ENCODE measurements around the gene AGFG1.

DNA sequence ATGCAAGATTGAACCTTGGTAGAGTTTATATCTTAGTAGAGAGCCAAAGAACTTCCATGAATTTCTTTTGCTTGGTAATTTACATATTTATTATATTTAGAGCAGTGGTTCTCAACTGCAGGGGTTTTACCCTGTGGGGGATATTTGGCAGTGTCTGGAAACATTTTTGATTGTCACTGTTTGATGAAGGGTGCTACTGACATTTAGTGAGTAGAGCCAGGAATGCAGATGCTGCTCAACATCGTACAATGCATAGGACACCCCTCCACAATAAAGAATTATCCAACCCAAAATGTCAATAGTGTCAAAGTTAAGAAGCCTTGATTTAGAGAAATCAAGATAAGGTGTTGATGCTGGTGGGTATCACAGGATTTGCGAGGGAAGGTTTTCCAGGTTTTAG, 14.7 kb downstream of the AGFG1 start:
- TF ChIP-seq EP300 (IDR thresholded peaks at IDR 0.05) (no peak), POLR2A (IDR thresholded peaks at IDR 0.05) (no peak), POLR2AphosphoS5 (IDR thresholded peaks at IDR 0.05) (no peak)
- TF ChIP-seq, protein P1, sequence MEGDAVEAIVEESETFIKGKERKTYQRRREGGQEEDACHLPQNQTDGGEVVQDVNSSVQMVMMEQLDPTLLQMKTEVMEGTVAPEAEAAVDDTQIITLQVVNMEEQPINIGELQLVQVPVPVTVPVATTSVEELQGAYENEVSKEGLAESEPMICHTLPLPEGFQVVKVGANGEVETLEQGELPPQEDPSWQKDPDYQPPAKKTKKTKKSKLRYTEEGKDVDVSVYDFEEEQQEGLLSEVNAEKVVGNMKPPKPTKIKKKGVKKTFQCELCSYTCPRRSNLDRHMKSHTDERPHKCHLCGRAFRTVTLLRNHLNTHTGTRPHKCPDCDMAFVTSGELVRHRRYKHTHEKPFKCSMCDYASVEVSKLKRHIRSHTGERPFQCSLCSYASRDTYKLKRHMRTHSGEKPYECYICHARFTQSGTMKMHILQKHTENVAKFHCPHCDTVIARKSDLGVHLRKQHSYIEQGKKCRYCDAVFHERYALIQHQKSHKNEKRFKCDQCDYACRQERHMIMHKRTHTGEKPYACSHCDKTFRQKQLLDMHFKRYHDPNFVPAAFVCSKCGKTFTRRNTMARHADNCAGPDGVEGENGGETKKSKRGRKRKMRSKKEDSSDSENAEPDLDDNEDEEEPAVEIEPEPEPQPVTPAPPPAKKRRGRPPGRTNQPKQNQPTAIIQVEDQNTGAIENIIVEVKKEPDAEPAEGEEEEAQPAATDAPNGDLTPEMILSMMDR (IDR thresholded peaks at IDR 0.05): no peak

Measured in upper lobe of left lung (tissue), 4 donors.